GM23338 (cell line): ENCODE measurements around the gene MATR3. TPM values are rescaled to one million over a fixed set of nuclear protein-coding genes. Genes with fewer than 3 reads are reported as not detected.

Experiments
- ATAC-seq: fragments of 200-7000 bp; cut with Tn5 transposase; 3 replicates; pipeline ENCODE4 v1.9.1; 2020
- DNase-seq: peaks from one replicate; pipeline ENCODE4 v3.0.0-alpha.2; 2015; ENCODE audit warnings: low spot score
- H2AFZ ChIP-seq: fragments of 200-600 bp; sonication (generic); 2 replicates; pipeline ENCODE4 v1.8.0; 2016; ENCODE audit warnings: antibody characterized with exemption, mild to moderate bottlenecking, moderate library complexity
- H3F3A ChIP-seq: fragments of 200-600 bp; sonication (generic); replicated peaks from 2 replicates; pipeline ENCODE4 v1.8.0; 2017; ENCODE audit warnings: antibody characterized with exemption, mixed run types, low read depth
- H3K27ac ChIP-seq: fragments of 200-600 bp; sonication (generic); 2 replicates; pipeline ENCODE4 v1.6.1; 2016; ENCODE audit warnings: low read depth
- H3K27me3 ChIP-seq: fragments of 200-600 bp; sonication (generic); 2 replicates; pipeline ENCODE4 v1.8.0; 2016; ENCODE audit warnings: mild to moderate bottlenecking, mixed run types, moderate library complexity; ENCODE audit not compliant: insufficient read depth
- H3K36me3 ChIP-seq: fragments of 200-600 bp; sonication (generic); 2 replicates; pipeline ENCODE4 v1.8.0; 2016; ENCODE audit warnings: mild to moderate bottlenecking; ENCODE audit not compliant: insufficient read depth
- H3K4me1 ChIP-seq: fragments of 200-600 bp; sonication (generic); 2 replicates; pipeline ENCODE4 v1.8.0; 2016; ENCODE audit warnings: mild to moderate bottlenecking, moderate library complexity; ENCODE audit not compliant: insufficient read depth
- H3K4me2 ChIP-seq: fragments of 200-600 bp; sonication (generic); 2 replicates; pipeline ENCODE4 v1.7.1; 2017; ENCODE audit warnings: mixed run types
- H3K4me3 ChIP-seq: fragments of 200-600 bp; sonication (generic); 2 replicates; pipeline ENCODE4 v1.6.1; 2016; ENCODE audit warnings: mixed run types
- H3K79me2 ChIP-seq: fragments of 200-600 bp; sonication (generic); replicated peaks from 2 replicates; pipeline ENCODE4 v1.8.0; 2017; ENCODE audit warnings: mild to moderate bottlenecking; ENCODE audit not compliant: insufficient read depth
- H3K9me2 ChIP-seq: fragments of 200-600 bp; sonication (generic); 2 replicates; pipeline ENCODE4 v1.8.0; 2017; ENCODE audit not compliant: insufficient read depth
- H4K20me1 ChIP-seq: fragments of 200-600 bp; sonication (generic); replicated peaks from 2 replicates; pipeline ENCODE4 v1.8.0; 2017; ENCODE audit warnings: mild to moderate bottlenecking; ENCODE audit not compliant: insufficient read depth
- H3K27ac Mint-ChIP-seq: 2 replicates; pipeline ENCODE4 v1.8.0; 2020; ENCODE audit warnings: inconsistent platforms, mild to moderate bottlenecking, moderate library complexity, mixed read lengths
- H3K27me3 Mint-ChIP-seq: 3 replicates; pipeline ENCODE4 v1.8.0; 2022; ENCODE audit warnings: low read depth, mild to moderate bottlenecking, moderate library complexity, mixed read lengths, inconsistent platforms; ENCODE audit not compliant: insufficient read depth, poor library complexity
- H3K36me3 Mint-ChIP-seq: 3 replicates; pipeline ENCODE4 v1.8.0; 2021; ENCODE audit warnings: low read depth, mild to moderate bottlenecking, inconsistent platforms, moderate library complexity, mixed read lengths
- H3K4me1 Mint-ChIP-seq: 3 replicates; pipeline ENCODE4 v1.8.0; 2020; ENCODE audit warnings: mild to moderate bottlenecking, inconsistent platforms, mixed read lengths
- H3K4me3 Mint-ChIP-seq: 3 replicates; pipeline ENCODE4 v1.8.0; 2021; ENCODE audit warnings: moderate library complexity, mild to moderate bottlenecking, inconsistent platforms, mixed read lengths
- H3K9me3 Mint-ChIP-seq: 3 replicates; pipeline ENCODE4 v1.8.0; 2020; ENCODE audit warnings: moderate library complexity, mild to moderate bottlenecking, inconsistent platforms, mixed read lengths
- CREB1 ChIP-seq: fragments of 250-450 bp; sonication (Bioruptor Pico); IDR thresholded peaks from 2 replicates; pipeline ENCODE4 v1.5.0; 2020; ENCODE audit warnings: low read depth, mild to moderate bottlenecking, moderate library complexity
- EZH2 ChIP-seq: fragments of 200-600 bp; sonication (generic); IDR thresholded peaks from one replicate; pipeline ENCODE4 v1.8.0; 2017; ENCODE audit warnings: antibody characterized with exemption, mild to moderate bottlenecking, low read depth; ENCODE audit not compliant: unreplicated experiment
- EZH2phosphoT487 ChIP-seq: fragments of 200-600 bp; sonication (generic); IDR thresholded peaks from one replicate; pipeline ENCODE4 v1.8.1; 2018; ENCODE audit warnings: antibody characterized with exemption; ENCODE audit not compliant: unreplicated experiment
- JUNB ChIP-seq: IDR thresholded peaks from one replicate; pipeline ENCODE4 v1.6.1; 2016; ENCODE audit warnings: antibody characterized with exemption; ENCODE audit not compliant: unreplicated experiment
- NANOG ChIP-seq: IDR thresholded peaks from 2 replicates; pipeline ENCODE4 v1.6.1; 2016; ENCODE audit warnings: antibody characterized with exemption, borderline replicate concordance
- POLR2AphosphoS5 ChIP-seq: IDR thresholded peaks from 2 replicates; pipeline ENCODE4 v1.6.1; 2016; ENCODE audit warnings: antibody characterized with exemption, low read depth
- STAT1 ChIP-seq: IDR thresholded peaks from one replicate; pipeline ENCODE4 v1.6.1; 2016; ENCODE audit warnings: antibody characterized with exemption; ENCODE audit not compliant: unreplicated experiment
- ZNF114 ChIP-seq: fragments of 250-450 bp; sonication (Bioruptor Pico); IDR thresholded peaks from 2 replicates; pipeline ENCODE4 v1.5.0; 2020; ENCODE audit warnings: mild to moderate bottlenecking, moderate library complexity
- ZNF331 ChIP-seq: fragments of 250-450 bp; sonication (Bioruptor Pico); IDR thresholded peaks from 2 replicates; pipeline ENCODE4 v1.5.0; 2020; ENCODE audit warnings: low read depth, mild to moderate bottlenecking, moderate library complexity
- polyA plus RNA-seq: library from polyadenylated mRNA; unstranded; fragments of >200 nt; fragmentation: Nextera tagmentation; extraction: Ambion mirVana; gene quantifications from 2 replicates; pipeline ENCODE4 v1.2.1, GENCODE V29; 2016
- total RNA-seq: library from RNA; depleted of rRNA; stranded (reverse); fragments of >200 nt; shearing (Covaris generic); gene quantifications from 2 replicates; pipeline ENCODE4 v1.2.3, GENCODE V29; 2014
- TF ChIP-seq, protein P1 (sequence below): fragments of 250-450 bp; sonication (Bioruptor Pico); IDR thresholded peaks from 2 replicates; pipeline ENCODE4 v1.5.0; 2020; ENCODE audit warnings: mild to moderate bottlenecking, moderate library complexity
- TF ChIP-seq, protein P2 (sequence below), 2 experiments: fragments of 200-600 bp in 1 of 2; sonication (generic) in 1 of 2; conservative IDR thresholded peaks; 2 replicates each; pipeline versions ENCODE4 v1.5.1 to v1.6.1; 2016 to 2017; ENCODE audit warnings: antibody characterized with exemption in 2 of 2, low read depth in 2 of 2, mild to moderate bottlenecking in 2 of 2, moderate library complexity in 1 of 2
- TF ChIP-seq, protein P3 (sequence below): IDR thresholded peaks from one replicate; pipeline ENCODE4 v1.6.1; 2018; ENCODE audit warnings: antibody characterized with exemption; ENCODE audit not compliant: unreplicated experiment
- TF ChIP-seq, protein P4 (sequence below): IDR thresholded peaks from 2 replicates; pipeline ENCODE4 v1.6.1; 2016; ENCODE audit warnings: antibody characterized with exemption

Gene MATR3
- total and polyA plus RNA-seq, 2 experiments from 2014 or later: 278 to 506 TPM

DNA sequence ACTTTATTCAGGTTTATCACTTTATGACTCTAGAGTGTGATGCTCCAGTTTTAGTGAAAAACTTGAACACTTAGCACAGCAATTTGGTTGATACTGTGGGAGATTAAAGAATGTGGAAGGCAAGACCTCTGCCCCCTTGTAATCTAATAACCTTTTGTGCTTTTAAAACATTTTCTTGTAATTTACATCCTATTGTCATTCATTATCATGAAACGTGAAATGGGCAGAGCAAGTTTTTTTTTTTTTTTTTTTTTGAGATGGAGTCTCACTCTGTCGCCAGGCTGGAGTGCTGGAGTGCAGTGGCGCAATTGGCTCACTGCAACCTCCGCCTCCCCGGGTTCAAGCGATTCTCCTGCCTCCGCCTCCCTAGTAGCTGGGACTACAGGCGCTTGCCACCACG lies 49.9 kb downstream of the MATR3 start:
- peaks cover 23% of the 10 kb centered on the region for H3K27me3 Mint-ChIP-seq
- Histone ChIP-seq H2AFZ (no peak overlapping the region), H3F3A (peaks cover 7% of the 10 kb centered on the region; the same call in 1 of the 2 replicates), H3K27ac (no peak overlapping the region), H3K4me1 (peaks cover 8% of the 10 kb centered on the region), H3K79me2 (peaks cover 62% of the 10 kb centered on the region), H3K4me2 (peak overlapping the region; percentile 97), H4K20me1 (peaks cover 43% of the 10 kb centered on the region), H3K9me2 (peaks cover 4% of the 10 kb centered on the region; the same call in 1 of the 2 replicates), H3K27me3 (no peaks in the 10 kb centered on the region), H3K4me3 (peak overlapping the region; percentile 90), H3K36me3 (peaks cover 15% of the 10 kb centered on the region)
- peaks cover 23% of the 10 kb centered on the region for H3K4me1 Mint-ChIP-seq
- ATAC-seq: no peak
- no peak for TF ChIP-seq POLR2AphosphoS5
- TF ChIP-seq, protein P1, sequence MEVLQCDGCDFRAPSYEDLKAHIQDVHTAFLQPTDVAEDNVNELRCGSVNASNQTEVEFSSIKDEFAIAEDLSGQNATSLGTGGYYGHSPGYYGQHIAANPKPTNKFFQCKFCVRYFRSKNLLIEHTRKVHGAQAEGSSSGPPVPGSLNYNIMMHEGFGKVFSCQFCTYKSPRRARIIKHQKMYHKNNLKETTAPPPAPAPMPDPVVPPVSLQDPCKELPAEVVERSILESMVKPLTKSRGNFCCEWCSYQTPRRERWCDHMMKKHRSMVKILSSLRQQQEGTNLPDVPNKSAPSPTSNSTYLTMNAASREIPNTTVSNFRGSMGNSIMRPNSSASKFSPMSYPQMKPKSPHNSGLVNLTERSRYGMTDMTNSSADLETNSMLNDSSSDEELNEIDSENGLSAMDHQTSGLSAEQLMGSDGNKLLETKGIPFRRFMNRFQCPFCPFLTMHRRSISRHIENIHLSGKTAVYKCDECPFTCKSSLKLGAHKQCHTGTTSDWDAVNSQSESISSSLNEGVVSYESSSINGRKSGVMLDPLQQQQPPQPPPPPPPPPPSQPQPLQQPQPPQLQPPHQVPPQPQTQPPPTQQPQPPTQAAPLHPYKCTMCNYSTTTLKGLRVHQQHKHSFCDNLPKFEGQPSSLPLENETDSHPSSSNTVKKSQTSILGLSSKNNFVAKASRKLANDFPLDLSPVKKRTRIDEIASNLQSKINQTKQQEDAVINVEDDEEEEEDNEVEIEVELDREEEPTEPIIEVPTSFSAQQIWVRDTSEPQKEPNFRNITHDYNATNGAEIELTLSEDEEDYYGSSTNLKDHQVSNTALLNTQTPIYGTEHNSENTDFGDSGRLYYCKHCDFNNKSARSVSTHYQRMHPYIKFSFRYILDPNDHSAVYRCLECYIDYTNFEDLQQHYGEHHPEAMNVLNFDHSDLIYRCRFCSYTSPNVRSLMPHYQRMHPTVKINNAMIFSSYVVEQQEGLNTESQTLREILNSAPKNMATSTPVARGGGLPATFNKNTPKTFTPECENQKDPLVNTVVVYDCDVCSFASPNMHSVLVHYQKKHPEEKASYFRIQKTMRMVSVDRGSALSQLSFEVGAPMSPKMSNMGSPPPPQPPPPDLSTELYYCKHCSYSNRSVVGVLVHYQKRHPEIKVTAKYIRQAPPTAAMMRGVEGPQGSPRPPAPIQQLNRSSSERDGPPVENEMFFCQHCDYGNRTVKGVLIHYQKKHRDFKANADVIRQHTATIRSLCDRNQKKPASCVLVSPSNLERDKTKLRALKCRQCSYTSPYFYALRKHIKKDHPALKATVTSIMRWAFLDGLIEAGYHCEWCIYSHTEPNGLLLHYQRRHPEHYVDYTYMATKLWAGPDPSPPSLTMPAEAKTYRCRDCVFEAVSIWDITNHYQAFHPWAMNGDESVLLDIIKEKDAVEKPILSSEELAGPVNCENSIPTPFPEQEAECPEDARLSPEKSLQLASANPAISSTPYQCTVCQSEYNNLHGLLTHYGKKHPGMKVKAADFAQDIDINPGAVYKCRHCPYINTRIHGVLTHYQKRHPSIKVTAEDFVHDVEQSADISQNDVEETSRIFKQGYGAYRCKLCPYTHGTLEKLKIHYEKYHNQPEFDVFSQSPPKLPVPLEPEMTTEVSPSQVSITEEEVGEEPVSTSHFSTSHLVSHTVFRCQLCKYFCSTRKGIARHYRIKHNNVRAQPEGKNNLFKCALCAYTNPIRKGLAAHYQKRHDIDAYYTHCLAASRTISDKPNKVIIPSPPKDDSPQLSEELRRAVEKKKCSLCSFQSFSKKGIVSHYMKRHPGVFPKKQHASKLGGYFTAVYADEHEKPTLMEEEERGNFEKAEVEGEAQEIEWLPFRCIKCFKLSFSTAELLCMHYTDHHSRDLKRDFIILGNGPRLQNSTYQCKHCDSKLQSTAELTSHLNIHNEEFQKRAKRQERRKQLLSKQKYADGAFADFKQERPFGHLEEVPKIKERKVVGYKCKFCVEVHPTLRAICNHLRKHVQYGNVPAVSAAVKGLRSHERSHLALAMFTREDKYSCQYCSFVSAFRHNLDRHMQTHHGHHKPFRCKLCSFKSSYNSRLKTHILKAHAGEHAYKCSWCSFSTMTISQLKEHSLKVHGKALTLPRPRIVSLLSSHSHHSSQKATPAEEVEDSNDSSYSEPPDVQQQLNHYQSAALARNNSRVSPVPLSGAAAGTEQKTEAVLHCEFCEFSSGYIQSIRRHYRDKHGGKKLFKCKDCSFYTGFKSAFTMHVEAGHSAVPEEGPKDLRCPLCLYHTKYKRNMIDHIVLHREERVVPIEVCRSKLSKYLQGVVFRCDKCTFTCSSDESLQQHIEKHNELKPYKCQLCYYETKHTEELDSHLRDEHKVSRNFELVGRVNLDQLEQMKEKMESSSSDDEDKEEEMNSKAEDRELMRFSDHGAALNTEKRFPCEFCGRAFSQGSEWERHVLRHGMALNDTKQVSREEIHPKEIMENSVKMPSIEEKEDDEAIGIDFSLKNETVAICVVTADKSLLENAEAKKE (CRISPR knock-in tag): no peak
- no peak for TF ChIP-seq JUNB
- no peak for TF ChIP-seq ZNF114 (CRISPR knock-in tag)
- TF ChIP-seq CREB1 (CRISPR knock-in tag): no peak
- no peak for TF ChIP-seq STAT1
- no peak for TF ChIP-seq NANOG
- TF ChIP-seq, protein P2, sequence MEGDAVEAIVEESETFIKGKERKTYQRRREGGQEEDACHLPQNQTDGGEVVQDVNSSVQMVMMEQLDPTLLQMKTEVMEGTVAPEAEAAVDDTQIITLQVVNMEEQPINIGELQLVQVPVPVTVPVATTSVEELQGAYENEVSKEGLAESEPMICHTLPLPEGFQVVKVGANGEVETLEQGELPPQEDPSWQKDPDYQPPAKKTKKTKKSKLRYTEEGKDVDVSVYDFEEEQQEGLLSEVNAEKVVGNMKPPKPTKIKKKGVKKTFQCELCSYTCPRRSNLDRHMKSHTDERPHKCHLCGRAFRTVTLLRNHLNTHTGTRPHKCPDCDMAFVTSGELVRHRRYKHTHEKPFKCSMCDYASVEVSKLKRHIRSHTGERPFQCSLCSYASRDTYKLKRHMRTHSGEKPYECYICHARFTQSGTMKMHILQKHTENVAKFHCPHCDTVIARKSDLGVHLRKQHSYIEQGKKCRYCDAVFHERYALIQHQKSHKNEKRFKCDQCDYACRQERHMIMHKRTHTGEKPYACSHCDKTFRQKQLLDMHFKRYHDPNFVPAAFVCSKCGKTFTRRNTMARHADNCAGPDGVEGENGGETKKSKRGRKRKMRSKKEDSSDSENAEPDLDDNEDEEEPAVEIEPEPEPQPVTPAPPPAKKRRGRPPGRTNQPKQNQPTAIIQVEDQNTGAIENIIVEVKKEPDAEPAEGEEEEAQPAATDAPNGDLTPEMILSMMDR (conservative IDR thresholded peaks at IDR 0.05; ENCODE audit: low read depth in 2 of 2): no peak
- no peak for TF ChIP-seq EZH2
- TF ChIP-seq EZH2phosphoT487: no peak
- TF ChIP-seq, protein P3, sequence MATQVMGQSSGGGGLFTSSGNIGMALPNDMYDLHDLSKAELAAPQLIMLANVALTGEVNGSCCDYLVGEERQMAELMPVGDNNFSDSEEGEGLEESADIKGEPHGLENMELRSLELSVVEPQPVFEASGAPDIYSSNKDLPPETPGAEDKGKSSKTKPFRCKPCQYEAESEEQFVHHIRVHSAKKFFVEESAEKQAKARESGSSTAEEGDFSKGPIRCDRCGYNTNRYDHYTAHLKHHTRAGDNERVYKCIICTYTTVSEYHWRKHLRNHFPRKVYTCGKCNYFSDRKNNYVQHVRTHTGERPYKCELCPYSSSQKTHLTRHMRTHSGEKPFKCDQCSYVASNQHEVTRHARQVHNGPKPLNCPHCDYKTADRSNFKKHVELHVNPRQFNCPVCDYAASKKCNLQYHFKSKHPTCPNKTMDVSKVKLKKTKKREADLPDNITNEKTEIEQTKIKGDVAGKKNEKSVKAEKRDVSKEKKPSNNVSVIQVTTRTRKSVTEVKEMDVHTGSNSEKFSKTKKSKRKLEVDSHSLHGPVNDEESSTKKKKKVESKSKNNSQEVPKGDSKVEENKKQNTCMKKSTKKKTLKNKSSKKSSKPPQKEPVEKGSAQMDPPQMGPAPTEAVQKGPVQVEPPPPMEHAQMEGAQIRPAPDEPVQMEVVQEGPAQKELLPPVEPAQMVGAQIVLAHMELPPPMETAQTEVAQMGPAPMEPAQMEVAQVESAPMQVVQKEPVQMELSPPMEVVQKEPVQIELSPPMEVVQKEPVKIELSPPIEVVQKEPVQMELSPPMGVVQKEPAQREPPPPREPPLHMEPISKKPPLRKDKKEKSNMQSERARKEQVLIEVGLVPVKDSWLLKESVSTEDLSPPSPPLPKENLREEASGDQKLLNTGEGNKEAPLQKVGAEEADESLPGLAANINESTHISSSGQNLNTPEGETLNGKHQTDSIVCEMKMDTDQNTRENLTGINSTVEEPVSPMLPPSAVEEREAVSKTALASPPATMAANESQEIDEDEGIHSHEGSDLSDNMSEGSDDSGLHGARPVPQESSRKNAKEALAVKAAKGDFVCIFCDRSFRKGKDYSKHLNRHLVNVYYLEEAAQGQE: no peak
- TF ChIP-seq, protein P4, sequence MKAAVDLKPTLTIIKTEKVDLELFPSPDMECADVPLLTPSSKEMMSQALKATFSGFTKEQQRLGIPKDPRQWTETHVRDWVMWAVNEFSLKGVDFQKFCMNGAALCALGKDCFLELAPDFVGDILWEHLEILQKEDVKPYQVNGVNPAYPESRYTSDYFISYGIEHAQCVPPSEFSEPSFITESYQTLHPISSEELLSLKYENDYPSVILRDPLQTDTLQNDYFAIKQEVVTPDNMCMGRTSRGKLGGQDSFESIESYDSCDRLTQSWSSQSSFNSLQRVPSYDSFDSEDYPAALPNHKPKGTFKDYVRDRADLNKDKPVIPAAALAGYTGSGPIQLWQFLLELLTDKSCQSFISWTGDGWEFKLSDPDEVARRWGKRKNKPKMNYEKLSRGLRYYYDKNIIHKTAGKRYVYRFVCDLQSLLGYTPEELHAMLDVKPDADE: no peak
- no peak for TF ChIP-seq ZNF331
- peaks cover 37% of the 10 kb centered on the region for H3K36me3 Mint-ChIP-seq
- peak overlapping the region; percentile 99 for H3K4me3 Mint-ChIP-seq
- H3K9me3 Mint-ChIP-seq: no peaks in the 10 kb centered on the region; the same call in 2 of the 3 replicates
- DNase-seq: no peak
- no peak overlapping the region for H3K27ac Mint-ChIP-seq
